HCEC 1CT (cell line): ENCODE measurements around the gene EOLA1.
"Not testable (repeated sequence)": the region's sequence is repeated elsewhere in the genome, so short reads cannot be mapped to it uniquely, and the experiment has no call there.

ENCODE experiments used
- DNase-seq: peaks from one replicate; pipeline ENCODE4 v3.0.0-alpha.2; 2017

The EOLA1 gene

GRCh38 chrX:149515954-149516602 lies 24.7 kb upstream of the EOLA1 start:
- DNase-seq, result no peak

GRCh38 chrX:149516604-149517003 lies 24.2 kb upstream of the EOLA1 start:
- no peak for DNase-seq

- no peak for DNase-seq
Measured at GRCh38 chrX:149517308-149517707, 23.5 kb upstream of the EOLA1 start.

GRCh38 chrX:149518236-149518635 lies 22.6 kb upstream of the EOLA1 start:
- DNase-seq, result no peak

GRCh38 chrX:149520636-149521277 lies 20.1 kb upstream of the EOLA1 start:
- not testable (repeated sequence) for DNase-seq

- DNase-seq, result no peak
Measured at GRCh38 chrX:149521438-149521837, 19.4 kb upstream of the EOLA1 start.

DNA sequence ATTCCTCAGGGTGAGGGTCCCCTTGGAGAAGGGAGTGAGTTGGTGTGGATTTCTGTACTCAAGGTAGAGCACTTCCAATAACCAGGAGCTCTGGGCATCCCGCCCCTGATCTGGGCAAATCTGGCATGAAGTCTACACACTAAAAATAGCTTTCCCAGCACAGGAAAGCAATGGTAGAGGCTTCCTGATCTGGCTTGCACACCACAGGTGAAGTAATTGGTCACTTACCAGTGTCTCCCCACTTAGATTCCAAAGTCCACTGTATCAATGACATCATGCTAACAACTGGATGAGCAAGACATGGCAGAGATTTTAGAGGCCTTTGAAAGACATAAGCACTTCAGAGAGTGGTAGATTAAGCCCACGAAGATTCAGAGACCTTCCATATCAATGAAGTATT lies 17.9 kb upstream of the EOLA1 start:
- DNase-seq, result no peak

DNA sequence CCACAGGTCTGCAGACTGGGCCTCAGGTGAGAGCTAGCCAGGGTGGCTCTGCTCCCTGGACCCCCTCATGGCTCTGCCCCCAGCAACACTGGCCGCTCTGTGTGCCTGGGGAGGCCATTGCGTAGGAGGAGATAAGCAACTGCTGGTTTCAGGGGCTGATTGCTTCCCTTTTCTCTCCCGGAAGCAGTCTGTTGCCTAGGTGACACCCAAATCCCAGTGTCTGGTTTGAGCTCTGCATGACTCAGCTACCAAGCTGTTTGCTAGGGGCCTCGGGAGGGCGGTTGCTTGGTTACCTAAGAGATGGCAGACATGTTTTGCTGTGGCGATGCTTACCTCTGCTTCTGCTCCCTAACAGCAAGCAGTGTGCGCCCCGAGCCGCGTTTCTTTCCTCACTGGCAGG lies 15.4 kb upstream of the EOLA1 start:
- DNase-seq, result not testable (repeated sequence)

GRCh38 chrX:149525903-149526302 lies 14.9 kb upstream of the EOLA1 start:
- not testable (repeated sequence) for DNase-seq

DNA sequence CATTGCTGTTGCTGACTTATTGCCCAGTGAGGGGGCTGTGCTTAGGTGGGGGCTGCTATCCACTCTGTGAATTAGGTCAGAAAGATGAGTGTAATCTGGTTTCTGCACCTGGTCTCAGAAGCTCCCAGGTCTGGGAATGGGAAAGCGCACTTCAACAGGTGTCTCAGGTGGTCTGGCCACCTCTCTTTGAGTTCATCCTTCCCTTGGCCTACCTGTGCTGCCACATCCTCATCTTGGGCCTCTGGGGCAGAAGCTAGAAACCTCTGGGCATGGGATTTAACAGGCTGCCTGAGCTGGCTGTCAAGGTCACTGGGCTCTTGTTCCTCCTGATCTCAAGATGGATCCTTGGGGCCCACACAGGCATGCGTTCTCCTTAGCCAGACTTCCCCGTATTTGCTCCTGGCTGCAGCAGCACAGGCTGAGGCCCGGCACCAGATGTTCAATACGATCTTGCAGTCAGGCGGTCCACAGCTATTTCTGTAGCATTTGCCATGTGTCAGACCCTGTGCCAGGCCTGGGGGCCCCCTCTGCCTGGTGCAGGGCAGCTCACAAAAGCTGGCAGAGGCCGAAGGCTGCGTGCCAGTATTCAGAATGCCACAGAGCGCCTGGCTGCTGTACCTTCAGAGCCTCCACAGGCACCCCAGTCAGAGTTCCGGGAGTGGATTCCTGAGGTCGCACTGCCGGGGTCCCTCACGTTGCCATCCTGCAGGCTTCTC lies 14.3 kb upstream of the EOLA1 start:
- DNase-seq, result not testable (repeated sequence)

- no peak for DNase-seq
Measured at GRCh38 chrX:149527705-149528104, 13.1 kb upstream of the EOLA1 start.

DNA sequence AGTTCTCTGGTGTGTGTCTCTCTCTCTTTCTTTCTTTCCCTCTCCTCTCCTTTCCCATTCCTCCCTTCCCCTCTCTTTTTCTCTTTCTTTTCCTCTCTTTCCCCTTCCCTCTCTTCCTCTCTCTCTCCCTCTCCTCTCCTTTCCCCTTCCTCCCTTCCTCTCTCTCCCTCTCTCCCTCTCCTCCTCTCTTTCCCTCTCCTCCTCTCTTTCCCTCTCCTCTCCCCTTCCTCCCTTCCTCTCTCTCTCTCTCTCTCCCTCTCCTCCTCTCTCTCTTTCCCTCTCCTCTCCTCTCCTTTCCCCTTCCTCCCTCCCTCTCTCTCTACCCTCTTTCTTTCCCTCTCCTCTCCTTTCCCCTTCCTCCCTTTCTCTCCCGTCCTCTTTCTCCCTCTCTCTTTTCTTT lies 12.4 kb upstream of the EOLA1 start:
- no peak for DNase-seq

GRCh38 chrX:149531599-149531998 lies 9.2 kb upstream of the EOLA1 start:
- no peak for DNase-seq

DNA sequence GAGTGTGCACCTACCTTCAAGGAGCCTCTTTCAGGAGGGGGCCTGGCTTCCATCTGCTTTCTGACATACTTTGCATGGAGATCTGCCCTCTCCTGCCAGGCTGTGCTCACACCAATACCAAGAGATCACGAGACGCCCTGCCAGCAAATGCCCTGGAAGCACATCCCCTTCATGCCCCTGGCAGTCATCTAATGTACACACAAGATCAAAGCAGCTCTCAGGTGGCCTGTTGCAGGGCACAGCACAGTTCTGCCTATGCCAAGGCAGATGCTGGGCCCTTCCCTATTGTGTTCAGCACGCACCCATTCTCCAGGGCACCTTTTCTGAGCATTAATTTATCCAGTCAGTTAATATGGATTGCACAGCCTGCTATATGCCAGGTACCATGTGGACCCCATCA lies 7.9 kb upstream of the EOLA1 start:
- DNase-seq, result not testable (repeated sequence)

GRCh38 chrX:149533999-149534398 lies 6.8 kb upstream of the EOLA1 start:
- not testable (repeated sequence) for DNase-seq

DNA sequence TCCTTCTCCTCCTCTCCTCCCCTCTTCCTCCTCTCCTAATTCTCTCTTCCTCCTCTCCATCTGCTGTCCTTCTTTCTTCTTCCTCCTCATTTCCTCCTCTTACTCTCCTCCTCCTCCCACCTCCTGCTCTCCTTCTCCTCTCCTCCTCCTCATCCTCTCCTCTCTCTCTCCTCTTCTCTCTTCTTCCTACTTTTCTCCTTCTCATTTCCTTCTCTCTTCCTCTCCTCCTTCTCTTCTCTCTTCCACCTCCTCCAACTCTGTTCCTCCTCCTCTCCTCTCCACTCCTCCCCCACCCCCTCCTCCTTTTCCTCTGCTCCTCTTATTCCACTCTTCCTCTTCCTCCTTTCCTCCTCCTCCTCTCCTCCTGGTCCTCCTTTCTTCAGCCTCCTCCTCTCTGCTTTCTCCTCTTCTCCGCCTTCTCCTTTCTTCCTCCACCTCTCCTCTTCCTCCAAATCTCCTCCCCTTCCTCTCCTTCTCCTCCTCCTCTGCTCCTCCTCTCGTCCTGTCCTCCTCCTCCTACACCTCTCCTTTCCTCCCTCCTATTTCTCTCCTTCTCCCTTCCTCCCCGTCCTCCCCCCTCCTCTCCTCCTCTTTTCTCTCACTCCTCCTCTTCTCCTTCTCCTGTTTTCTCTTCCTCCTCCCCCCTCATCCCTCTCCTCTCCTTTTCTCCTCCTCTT lies 5.7 kb upstream of the EOLA1 start:
- DNase-seq, result not testable (repeated sequence)

GRCh38 chrX:149537474-149537873 lies 3.3 kb upstream of the EOLA1 start:
- DNase-seq, result not testable (repeated sequence)

DNA sequence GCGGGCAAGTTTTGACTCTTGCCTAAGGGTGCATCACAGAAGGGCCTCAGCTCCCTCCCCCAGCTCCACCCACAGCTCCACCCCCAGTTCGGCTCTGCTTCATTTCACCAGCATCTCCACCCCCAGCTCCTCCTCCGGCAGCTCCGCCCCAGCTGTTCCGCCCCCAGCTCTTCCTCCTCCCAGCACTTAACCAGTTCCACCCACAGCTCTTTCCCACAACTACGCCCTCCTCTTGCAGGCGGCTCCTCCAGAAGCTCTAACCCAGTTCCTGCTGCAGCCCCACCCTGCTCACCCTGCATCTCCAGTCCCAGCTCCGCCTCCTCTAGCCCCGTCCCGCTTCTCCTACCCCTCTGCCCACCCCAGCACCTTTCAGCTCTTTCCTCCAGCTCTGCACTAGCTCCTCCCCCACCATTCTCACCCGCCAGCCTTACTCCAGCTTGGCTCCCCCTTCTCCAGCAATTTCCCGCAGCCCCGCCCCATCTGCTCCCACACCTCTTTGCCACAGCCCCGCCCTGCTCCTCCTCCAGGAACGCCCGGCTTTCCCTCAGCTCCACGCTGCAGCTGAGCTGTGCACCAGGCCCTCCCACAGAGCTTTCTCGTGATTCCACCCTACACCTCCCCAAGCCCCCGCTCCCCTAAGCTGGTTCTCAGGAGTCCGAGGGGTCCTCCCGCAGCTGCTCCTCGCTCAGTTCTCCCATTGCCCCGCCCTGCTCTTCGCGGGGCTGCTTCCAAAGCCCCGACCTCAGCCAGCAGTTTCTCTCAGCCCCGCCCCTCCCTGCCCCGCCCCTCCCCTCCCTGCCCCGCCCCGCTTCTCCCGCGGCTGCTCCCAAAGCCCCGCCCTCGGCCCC lies 1.3 kb upstream of the EOLA1 start:
- peak; percentile 87 for DNase-seq

DNA sequence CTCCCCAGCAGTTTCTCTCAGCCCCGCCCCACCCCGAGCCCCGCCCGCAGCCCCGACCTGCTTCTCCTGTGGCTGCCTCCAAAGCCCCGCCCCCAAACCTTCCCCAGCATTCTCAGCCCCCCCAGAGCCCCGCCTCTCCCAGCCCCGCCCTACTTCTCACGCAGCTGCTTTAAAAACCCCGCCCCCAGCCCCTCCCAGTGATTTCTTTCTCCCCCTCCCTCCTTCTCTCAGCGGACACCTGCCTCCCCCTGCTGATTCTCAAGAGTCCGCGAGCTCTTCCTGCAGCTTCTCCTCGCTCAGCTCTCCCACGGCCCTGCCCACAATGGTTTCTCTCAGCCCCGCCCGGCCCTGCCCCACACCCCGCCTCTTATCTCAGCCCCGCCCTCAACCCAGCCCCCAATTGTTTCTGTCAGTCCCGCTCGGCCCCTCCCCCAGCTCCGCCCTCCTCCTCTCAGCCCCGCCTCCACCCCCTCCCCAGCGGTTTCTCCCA lies 636 bp upstream of the EOLA1 start:
- DNase-seq, result peak; percentile 79

DNA sequence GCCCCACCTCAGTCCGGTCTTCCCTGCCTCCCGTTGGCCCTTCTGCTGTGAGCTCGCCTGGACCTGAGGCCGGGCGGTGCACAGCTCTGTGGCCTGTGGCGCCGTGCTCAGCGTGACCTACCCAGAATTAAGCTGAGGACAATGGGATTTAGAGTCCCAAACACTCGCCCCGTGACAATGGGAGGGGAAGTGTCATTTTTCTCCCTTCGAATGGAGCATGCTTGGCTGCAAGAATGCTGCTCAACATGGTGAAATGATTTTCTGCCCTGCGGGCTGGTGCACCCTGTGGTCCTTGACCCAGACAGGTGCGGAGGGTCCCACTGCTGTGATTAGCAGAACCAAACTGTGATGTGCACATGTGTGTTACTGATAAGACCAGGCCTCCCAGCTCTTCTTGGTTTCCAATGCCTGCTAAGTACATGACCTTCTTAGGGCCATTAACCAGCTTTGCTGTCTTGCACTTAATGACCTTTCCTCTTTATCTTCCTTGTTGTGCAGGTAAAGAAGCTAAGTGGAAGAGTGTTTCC lies 772 bp downstream of the EOLA1 start:
- no peak for DNase-seq

- not testable (repeated sequence) for DNase-seq
Measured at GRCh38 chrX:149545545-149546543, 5.0 kb downstream of the EOLA1 start.
